Fibroblast of skin of right quadriceps (primary cell): Measurements from ENCODE around the gene CAV2.

Source experiments
- DNase-seq: peaks from one replicate; pipeline ENCODE4 v3.0.0-alpha.2; 2013

The CAV2 gene

GRCh38 chr7:116549370-116549769 lies 49.8 kb downstream of the CAV2 start:
- no peak for DNase-seq

DNA sequence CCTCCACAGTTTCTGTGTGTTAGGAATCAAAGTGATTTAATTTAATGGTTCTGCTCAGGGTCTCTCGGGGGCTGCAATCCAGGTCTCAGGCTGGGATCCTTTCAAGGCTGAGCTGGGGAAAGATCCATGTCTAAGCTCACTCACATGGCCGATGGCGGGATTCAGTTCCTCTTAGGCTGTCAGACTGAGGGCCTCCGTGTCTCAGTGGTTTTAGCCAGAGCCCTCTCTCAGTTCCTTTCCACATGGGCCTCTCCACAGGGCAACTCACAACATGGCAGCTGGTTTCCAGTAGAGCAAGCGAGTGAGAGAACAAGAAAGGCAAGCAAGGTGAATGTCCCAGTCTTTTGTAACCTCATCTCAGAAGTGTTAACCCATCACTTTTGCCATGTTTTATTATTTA lies 52.2 kb downstream of the CAV2 start:
- no peak for DNase-seq

GRCh38 chr7:116552602-116553001 lies 53.1 kb downstream of the CAV2 start:
- no peak for DNase-seq

DNA sequence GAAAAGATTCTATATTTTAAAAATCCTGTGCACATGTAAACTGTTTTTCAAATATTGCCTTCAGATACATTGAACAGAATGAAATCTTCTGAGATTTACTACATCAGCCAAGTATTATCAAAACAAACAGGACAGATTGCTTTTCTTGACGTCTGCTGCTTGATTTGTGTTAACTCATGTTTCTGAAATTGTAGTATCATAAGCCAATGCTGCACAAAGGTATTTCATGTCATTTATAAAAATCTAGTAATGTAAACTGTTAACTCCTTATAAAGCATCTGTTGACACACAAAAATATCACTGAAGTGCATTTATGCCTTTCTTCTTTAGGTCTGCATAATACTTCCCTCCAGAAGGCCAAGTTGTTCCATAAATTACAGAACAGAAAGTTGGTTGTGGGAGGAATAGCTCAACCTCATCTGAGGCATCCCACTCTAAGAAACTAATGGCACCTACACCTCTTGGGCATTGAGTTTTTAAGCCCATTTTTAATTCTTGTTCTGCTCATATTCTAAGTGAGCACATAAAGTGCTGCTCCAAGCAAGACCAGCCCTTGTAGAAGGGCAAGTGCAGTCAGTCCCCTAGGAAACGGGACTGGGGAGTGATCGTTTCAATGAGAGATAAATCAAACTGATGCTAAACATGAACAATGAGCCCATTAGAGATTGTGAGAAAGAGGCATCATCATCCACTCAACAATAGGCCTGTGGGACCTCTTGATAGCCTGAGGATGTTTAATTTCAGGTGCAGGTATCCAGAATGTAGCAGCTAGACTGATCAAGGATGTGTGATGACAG lies 53.8 kb downstream of the CAV2 start:
- DNase-seq = no peak

DNA sequence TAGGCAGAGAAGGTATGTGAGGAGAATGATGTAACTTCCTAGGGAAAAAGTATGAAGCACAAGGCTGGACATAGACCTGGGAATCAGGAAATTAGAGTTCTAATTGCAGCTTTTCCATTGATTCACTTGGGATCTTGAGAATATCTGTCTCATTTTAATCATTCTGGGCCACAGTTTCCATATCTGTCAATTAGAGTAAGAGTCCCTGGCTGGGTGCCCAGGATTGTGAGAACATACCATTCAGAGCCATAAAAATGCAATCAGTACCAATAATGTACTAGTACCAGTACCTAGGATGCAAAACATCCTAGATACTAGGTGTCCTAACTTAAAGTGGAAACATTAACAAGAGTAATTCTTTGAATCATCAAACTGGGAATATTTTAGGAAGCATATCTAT lies 54.9 kb downstream of the CAV2 start:
- DNase-seq = peak; percentile 60

DNA sequence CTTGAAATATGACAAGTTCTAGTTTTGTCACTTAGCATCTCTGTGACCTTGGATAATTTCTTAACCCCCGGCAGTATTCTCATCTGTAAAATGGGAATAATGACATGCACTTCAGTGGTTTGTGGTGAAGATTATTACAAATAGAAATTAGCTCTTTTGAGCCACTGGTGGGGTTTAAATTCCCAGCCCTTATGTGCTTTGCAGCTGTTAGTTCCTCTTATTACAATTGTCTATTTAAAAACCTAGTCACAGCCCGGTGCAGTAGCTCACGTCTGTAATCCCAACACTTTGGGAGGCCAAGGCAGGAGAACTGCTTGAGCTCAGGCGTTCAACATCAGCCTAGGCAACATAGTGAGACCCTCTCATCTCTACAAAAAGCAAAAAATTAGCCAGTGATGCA lies 55.4 kb downstream of the CAV2 start:
- no peak for DNase-seq

GRCh38 chr7:116557066-116557585 lies 57.6 kb downstream of the CAV2 start:
- DNase-seq = no peak

DNA sequence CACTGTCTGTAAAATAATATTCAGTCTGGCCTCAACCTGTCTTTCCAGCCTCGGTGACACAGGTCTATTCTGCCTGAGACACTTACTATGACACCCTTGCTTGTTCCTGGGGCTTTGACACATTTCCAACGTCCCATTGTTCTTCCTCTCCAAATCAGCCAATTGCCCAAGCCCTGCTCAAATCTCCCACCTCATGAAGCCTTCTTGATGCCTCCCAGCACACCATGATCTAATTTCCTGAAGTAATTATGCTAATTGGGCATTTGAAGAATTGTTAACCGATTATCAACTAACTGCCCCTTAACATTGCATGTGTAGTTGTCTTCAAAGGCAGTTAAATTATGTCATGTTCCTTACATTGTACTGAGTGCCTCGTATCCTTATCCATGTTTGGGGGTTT lies 58.4 kb downstream of the CAV2 start:
- DNase-seq = no peak
